BJ (cell line): ENCODE data around the gene IL20. TPM values are rescaled to one million over a fixed set of nuclear protein-coding genes. Genes with fewer than 3 reads are reported as not detected.

Experiments used
- CTCF ChIA-PET: fragments of 350-600 bp; formaldehyde crosslinking; extraction: SDS; loops from one replicate; lab custom pipeline; 2021; ENCODE audit warnings: antibody characterized with exemption, inconsistent platforms; lab: Yijun Ruan, JAX
- POLR2A ChIA-PET: fragments of 300-600 bp; sonication (Branson Sonifier 250); formaldehyde crosslinking; extraction: SDS; loops from one replicate; lab custom pipeline; 2021; ENCODE audit warnings: antibody characterized with exemption; lab: Charles Lee
- DNase-seq: peaks from one replicate; pipeline ENCODE4 v3.0.0-alpha.2; 2011; ENCODE audit warnings: low read depth
- H3K27me3 ChIP-seq: 2 replicates; pipeline ENCODE4 v1.6.0; 2011; ENCODE audit warnings: low read length; ENCODE audit not compliant: control insufficient read depth, insufficient read depth
- H3K36me3 ChIP-seq: 2 replicates; pipeline ENCODE4 v1.5.1; 2011; ENCODE audit warnings: low read length; ENCODE audit not compliant: control insufficient read depth, insufficient read depth
- H3K4me3 ChIP-seq: 2 replicates; pipeline ENCODE4 v1.5.1; 2011; ENCODE audit warnings: low read depth, mild to moderate bottlenecking, control low read depth, low read length
- polyA plus RNA-seq: library from polyadenylated mRNA; depleted of rRNA; stranded (reverse); fragments of >200 nt; gene quantifications from 2 replicates; pipeline ENCODE4 v1.2.3, GENCODE V29; 2011
- TF ChIP-seq, protein P1 (sequence below): IDR thresholded peaks from 2 replicates; pipeline ENCODE4 v1.5.1; 2011; ENCODE audit warnings: low read depth, mild to moderate bottlenecking, control low read depth, inconsistent platforms, low read length, moderate library complexity; ENCODE audit not compliant: insufficient read depth

IL20 gene
- polyA plus RNA-seq, 1 experiment: not detected

DNA sequence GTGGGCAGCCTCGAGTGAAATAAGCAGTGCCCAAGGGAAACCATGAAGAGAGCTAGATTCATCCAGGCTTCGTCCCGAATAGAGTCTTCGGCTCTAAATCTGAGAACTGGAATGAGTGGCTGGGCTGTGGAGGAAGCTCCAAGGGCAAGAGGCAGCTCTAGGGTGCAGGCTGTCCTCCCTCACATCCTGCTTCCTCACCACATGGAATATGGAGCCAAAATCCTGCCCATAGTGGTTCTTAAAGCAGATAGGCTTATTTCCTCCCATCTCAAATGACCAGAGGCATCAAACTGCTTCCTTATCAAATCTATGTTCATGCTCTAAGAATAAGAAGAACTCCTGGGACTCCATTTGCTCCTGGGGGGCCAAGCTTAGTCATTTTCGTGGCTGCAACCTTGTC is 34.3 kb downstream of the IL20 start:
- TF ChIP-seq, protein P1, sequence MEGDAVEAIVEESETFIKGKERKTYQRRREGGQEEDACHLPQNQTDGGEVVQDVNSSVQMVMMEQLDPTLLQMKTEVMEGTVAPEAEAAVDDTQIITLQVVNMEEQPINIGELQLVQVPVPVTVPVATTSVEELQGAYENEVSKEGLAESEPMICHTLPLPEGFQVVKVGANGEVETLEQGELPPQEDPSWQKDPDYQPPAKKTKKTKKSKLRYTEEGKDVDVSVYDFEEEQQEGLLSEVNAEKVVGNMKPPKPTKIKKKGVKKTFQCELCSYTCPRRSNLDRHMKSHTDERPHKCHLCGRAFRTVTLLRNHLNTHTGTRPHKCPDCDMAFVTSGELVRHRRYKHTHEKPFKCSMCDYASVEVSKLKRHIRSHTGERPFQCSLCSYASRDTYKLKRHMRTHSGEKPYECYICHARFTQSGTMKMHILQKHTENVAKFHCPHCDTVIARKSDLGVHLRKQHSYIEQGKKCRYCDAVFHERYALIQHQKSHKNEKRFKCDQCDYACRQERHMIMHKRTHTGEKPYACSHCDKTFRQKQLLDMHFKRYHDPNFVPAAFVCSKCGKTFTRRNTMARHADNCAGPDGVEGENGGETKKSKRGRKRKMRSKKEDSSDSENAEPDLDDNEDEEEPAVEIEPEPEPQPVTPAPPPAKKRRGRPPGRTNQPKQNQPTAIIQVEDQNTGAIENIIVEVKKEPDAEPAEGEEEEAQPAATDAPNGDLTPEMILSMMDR: no peak
- no peak for DNase-seq
- H3K27me3 ChIP-seq: no peaks in the 10 kb centered on the region
- POLR2A ChIA-PET: no interaction called here
- CTCF ChIA-PET: interaction anchor here (1.7 to 3.8 kb wide), 3 partner anchors 9 to 165 kb away, joined by 7 to 17 read pairs (median 7); no protein-coding TSS in a partner anchor
- no peaks in the 10 kb centered on the region for H3K36me3 ChIP-seq
- H3K4me3 ChIP-seq: no peak overlapping the region

DNA sequence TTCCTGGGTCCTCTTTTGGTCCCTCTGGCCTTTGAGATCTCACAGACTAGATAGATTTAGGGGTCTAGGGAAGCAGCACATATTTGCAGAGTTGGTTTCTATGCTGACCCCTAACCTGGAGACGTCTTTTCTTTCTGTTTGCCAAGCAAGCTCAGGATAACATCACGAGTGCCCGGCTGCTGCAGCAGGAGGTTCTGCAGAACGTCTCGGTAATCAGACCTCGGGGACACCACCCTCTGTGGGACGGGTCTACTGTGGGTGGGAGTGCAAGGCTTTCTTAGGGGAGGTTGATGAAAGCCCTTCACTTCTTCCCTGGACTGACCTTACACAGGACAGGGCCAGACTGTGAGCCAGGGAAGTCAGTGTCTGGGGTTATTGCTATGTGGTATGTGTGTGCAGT is 34.7 kb downstream of the IL20 start:
- DNase-seq: no peak
- H3K27me3 ChIP-seq: no peaks in the 10 kb centered on the region
- no peaks in the 10 kb centered on the region for H3K36me3 ChIP-seq
- ChIA-PET POLR2A (no interaction called here), CTCF (interaction anchor here (1.3 to 3.8 kb wide), 5 partner anchors 9 to 165 kb away, joined by 3 to 17 read pairs (median 7); partner anchors contain the start of gene IL20)
- TF ChIP-seq, protein P1: no peak
- no peak overlapping the region for H3K4me3 ChIP-seq

DNA sequence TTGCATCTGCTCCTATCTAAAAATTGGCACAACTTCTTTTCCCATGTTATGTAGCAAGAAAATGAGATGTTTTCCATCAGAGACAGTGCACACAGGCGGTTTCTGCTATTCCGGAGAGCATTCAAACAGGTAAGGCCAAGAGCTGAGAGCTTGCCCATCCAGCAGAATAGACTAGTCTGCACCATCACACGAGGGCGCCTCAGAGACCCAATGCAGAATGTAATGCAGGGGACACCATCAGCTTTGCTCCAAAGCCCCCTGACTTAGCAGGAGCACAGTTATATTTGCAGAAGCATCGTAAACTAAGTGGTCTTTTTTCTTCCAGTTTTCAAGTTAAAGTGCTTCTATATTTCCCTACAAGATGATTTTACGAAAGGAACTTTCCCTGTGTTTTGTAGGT is 36.5 kb downstream of the IL20 start:
- CTCF ChIA-PET: interaction anchor here (2.5 to 3.8 kb wide), 2 partner anchors 7 to 92 kb away, joined by 7 to 17 read pairs; no protein-coding TSS in a partner anchor

DNA sequence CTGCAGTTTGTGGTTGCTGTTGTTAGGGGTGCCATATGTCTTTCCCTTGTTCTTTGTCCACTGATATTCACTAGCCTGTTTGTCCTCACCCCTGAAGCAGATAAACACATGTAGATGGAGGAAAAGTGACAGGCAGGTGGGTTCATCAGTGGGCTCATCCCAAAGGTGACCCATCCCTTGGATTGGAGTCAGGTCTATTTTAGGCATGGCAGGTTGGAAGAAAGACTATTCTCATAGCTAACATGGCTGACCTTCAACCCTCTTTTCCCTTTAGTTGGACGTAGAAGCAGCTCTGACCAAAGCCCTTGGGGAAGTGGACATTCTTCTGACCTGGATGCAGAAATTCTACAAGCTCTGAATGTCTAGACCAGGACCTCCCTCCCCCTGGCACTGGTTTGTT is 37.3 kb downstream of the IL20 start:
- TF ChIP-seq, protein P1: no peak
- POLR2A ChIA-PET: no interaction called here
- no peak for DNase-seq
- CTCF ChIA-PET: no interaction called here
- H3K4me3 ChIP-seq: no peak overlapping the region
- H3K36me3 ChIP-seq: no peaks in the 10 kb centered on the region
- H3K27me3 ChIP-seq: no peaks in the 10 kb centered on the region

More for the DNA sequence above, 36.5 kb downstream of the IL20 start:
- POLR2A ChIA-PET: no interaction called here
- Histone ChIP-seq H3K4me3 (no peak overlapping the region), H3K27me3 (no peaks in the 10 kb centered on the region), H3K36me3 (no peaks in the 10 kb centered on the region)
- TF ChIP-seq, protein P1: no peak
- DNase-seq: no peak

DNA sequence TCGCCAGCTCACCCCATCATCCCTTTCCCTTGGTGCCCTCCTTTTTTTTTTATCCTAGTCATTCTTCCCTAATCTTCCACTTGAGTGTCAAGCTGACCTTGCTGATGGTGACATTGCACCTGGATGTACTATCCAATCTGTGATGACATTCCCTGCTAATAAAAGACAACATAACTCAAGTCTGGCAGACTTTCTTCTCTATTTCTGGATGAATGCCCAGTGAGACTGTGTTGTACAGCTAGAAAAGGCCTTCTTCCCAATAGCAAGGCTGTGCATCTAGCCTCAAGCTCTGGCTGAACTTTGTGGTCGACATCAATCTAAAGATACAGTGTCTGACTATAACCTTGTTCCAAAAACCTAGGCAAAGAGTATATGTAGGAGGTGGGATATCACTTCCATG is 38.3 kb downstream of the IL20 start:
- DNase-seq: no peak
- ChIA-PET CTCF (interaction anchor here (1.1 kb wide), 1 partner anchor 78 kb away, joined by 3 read pairs; no protein-coding TSS in a partner anchor), POLR2A (interaction anchor here (0.7 kb wide), 1 partner anchor 256 kb away, joined by 4 read pairs; no protein-coding TSS in a partner anchor)
- H3K4me3 ChIP-seq: no peak overlapping the region
- TF ChIP-seq, protein P1: no peak
- H3K27me3 ChIP-seq: no peaks in the 10 kb centered on the region
- H3K36me3 ChIP-seq: no peaks in the 10 kb centered on the region
